ENCODE results near the gene KCNMA1.

GRCh38 chr10:77355844-77356243, 281.8 kb downstream of the KCNMA1 start:
- TF ChIP-seq CTCF (IDR thresholded peaks at IDR 0.05 in 2 of 3, conservative IDR thresholded peaks at IDR 0.05 in 1 of 3; ENCODE audit: control insufficient read depth in 2 of 3, extremely low read depth in 1 of 3, insufficient read depth in 1 of 3, low read depth in 3 of 3, low read length in 3 of 3), result no peak
- no peak for TF ChIP-seq ELK1 (IDR thresholded peaks at IDR 0.05; ENCODE audit: low read depth, low read length)
- no peak for TF ChIP-seq JUNB (IDR thresholded peaks at IDR 0.05)
- TF ChIP-seq FOXM1 (IDR thresholded peaks at IDR 0.05; ENCODE audit: low read depth, low read length), result no peak
- no peak for TF ChIP-seq PML (IDR thresholded peaks at IDR 0.05; ENCODE audit: low read length)
